Activated CD4-positive, alpha-beta T cell treated with anti-CD3 and anti-CD28 coated beads, Interleukin-2, amount 50 U/mL, for 16 hours (primary cell): ENCODE measurements around the gene TLE5.
"Not testable (repeated sequence)": the region's sequence is repeated elsewhere in the genome, so short reads cannot be mapped to it uniquely, and the experiment has no call there.

ENCODE experiments used
- DNase-seq: peaks from one replicate; pipeline ENCODE4 v3.0.0-alpha.2; 2020

TLE5 gene

DNA sequence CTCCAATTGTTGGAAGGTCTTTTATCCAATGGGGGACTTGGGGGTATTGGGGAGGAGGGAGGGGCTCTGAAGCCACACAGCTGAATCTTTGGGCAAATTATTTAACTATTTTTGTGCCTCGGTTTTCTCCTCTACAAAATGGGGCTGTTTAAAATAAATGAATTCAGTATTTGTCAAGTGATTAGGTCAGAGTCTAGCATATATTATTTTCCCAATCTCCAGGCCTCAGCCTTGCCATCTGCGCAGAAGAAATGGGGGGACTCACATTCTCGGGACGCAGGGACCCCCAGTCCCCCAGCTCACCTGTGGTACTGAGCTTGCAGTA, 1.5 kb downstream of the TLE5 start:
- DNase-seq = no peak

DNA sequence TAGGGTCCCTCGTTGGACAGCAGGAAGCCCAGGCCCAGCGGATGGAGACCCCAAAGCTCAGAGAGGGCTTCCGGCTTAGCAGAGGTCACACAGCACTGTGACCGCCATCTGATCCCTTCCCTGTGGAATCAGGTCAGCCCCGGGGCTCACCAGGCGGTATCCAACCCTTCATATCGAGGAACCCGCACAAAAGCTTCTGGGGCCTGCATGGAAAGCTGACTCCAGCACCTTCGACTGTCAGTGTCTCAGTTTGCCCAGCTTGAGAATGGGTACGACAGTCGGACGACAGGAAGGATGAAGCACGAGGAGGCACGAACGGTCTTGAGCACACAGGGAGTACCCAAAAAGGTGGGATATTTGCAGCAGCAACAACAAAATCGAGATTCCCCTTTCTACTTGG, 2.6 kb downstream of the TLE5 start:
- no peak for DNase-seq

DNA sequence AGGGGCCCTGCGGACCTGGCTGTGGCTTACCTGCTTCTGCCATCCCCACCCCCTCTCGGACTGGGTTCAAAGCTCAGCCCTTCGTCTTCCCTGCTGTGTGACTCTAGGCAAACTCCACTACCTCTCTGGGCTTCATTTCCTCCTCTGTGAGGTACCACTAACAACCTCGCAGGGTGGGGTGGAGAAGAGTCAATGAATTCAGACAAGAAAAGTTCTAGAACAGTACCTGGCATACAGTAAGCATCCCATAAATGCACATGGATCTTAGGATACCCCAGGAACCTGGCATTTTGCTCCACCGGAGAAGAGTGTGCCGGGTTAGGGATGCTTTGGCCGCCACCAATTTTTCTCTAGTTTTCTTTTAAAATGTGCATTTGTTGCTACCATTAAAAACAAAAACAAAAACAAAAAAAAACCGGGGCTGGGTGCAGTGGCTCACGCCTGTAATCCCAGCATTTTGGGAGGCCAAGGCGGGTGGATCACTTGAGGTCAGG, 3.4 kb downstream of the TLE5 start:
- DNase-seq = no peak

DNA sequence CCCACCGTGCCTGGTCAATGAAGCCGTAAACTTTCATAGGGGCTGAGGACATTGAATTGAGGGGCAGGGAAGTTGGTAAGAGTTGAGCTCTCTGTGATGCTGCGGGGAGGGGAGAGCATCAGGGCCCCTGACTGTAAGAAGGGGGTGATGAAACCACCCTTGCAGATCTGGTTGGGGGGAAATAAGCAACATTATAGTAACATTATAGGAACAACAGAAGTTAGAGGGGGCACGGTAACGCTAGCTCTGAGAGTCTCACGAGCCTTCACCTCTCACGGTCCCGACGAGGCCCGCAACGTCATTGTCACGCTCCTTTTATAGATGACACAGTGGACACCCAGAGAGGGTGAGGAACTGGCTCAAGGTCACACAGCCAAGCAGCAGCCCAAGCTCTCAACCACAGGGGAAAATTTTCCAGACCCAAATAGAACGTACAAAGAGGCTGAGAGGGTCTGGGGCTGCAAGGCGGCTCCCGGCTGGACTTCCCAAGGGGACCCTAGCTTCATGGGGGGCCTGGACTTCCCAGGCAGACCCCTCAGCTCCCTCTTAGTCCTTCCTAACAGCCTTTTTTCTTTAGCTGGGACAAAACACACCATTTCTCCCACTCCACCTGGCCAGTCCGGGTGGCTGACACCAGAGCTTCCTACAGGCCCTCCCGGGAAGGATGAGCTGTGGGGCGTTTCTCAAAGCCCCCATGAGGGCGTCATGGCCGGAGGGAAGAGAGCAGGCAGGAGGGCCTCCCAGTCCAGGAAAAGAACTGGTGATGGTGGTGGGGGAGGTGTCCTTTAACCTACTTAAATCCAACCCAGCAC, 4.1 kb downstream of the TLE5 start:
- no peak for DNase-seq

DNA sequence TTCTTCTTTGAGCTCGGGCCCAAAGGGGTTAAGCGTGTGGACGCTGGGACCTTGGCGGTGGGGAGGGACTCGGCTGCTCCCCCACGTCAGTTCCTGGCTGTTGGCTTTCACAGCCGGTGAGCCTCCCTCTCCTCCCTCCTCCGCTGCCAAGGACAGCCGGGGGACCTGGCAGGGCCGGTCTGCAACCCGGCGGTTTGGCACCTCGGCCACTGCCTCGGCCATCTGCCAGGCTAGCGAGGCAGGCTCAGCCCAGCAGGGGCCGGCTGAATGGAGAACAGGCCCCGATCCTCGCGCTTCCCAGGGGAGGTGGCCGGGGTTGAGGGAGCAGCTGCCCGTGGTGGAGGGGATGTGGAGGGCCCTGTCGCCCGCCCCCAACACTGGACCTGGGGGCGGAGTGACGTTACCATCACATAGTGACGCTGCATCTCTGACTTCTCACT, 5.0 kb downstream of the TLE5 start:
- no peak for DNase-seq

GRCh38 chr19:3056417-3057088, 5.7 kb downstream of the TLE5 start:
- no peak for DNase-seq

- no peak for DNase-seq
Measured at GRCh38 chr19:3055741-3056416, 6.4 kb downstream of the TLE5 start.

DNA sequence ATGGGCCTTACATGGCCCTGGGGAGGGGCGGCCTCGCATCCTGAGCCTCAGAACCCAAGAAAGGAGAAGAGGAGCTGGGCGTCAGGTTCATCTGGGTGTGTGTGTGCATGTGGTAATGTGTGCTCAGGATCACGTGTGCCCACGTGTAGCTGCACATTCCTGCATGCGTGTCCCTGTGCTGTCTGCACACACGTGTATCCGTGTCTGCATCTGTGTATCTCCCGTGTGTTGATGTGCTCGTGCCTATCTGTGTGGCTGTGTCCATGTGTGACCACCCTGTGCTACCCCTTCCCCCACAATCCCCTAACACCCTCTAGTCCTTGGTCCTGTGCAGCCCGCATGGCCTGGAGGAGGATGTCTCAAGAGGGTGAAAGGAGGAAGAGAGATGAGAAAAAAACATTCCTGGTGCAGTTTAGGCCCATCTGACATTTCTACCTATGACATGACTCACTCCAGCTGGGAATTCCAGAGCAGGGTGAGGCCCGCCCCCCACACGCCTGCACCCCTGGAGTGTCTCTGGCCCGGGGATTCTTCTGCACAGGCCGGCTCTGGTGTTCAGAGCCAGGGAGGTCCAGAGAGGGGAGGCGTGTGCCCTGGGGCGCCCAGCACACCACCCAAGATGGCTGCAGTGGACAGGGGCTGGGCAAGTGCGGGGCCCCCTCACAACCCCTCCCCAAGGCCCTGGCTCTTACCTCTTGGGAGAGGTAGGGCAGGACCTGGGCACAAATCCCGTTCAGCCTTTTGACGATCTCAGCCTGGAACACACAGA, 7.1 kb downstream of the TLE5 start:
- DNase-seq = no peak

DNA sequence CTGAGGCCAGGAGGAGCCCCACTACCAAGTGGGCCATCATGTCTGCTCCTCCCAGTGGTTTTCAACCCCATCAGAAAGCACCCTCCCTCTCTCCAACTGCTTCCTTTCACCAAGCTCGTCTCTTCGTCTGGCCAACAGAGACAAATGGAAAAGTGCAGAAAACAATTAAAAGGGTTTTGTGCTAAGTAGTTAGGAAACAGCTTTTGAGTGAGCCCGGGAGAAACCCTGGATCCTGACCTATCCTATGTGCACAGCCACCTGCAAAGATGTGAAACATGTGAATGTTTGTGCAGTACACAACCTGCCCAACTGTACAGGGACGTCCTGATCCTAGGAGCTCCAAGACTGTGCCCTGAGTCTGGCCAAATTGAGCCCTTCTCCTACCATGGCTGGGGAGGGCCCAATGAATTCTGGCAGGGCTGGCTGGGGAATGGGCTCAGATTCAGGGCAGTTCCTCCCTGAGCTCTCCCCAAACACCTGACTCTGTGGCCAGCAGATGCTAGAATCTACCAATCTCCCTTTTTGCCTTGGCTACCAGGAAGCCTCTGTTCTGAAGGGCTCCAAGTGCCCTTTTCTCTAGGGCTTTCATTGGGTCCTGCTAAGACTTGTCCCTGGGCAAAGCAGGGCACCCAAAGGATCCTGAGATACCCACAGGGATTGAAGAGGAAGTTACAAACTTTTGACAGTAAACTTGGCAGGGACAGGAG, 7.9 kb downstream of the TLE5 start:
- no peak for DNase-seq

DNA sequence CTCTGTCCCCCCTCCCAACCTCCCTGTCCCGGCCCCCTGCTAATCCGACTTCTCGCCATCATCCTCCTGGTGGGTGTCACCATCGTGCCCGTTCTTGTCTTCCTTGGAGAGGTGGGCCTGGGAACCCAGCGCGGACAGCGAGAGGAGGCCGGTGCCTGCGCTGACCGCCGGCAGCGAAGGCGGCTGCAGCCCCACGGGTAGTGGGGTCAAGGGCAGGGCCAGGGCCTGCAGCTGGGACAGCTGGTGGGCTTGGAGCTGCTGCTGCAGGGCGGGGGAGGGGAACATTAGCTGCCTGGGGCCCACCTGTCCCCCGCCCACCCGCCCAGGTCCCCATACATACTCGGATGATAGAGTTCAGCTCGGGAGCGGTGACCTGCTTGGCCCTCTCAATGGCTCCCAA, 8.5 kb downstream of the TLE5 start:
- DNase-seq = no peak

GRCh38 chr19:3053218-3053621, 9.1 kb downstream of the TLE5 start:
- DNase-seq = no peak

DNA sequence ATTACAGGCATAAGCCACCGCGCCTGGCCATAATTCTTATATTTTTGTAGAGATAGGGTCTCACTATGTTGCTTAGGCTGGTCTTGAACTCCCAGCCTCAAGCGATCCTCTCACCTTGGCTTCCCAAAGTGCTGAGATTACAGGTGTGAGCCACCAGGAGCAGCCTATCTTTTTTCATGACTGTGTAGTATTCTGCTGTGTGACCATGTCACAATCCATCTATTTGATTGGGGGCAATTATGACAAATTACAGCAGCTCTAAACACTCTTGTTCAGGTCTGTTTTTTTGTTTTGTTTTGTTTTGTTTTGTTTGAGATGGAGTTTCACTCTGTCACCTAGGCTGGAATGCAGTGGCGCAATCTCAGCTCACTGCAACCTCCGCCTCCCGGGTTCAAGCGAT, 12.3 kb downstream of the TLE5 start:
- not testable (repeated sequence) for DNase-seq

DNA sequence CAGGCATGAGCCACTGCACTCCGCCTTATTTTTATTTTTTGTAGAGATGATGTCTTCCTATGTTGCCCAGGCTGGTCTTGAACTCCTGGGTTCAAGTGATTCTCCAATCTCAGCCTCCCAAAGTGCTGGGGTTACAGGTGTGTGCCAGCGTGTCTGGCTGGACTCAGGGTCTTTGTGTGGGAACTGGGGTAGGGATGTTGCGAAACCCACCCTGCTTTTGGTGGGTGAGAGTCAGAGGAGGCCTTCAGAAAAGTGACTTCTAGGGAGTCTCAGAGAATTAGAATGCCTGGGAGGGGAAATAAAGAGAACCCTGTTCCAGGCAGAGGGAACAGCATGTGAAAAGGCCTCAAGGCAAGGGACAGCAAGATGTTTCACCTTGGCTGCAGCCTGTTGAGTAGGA, 13.2 kb downstream of the TLE5 start:
- DNase-seq = no peak

DNA sequence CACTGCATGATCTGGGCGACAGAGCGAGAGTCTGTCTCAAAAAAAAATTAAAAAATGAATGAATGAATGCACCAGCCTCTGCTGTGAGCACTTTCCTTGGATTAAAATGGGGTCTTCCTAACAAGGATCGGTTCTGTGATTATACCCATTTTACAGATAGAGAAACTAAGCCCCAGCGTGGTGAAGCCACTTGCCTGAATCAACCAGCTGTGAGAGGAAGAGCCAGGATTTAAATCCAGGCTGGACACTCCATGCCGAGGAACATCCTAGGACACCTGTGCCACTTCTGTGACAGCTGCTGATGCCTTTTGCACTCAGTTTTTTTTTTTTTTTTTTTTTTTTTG, 14.1 kb downstream of the TLE5 start:
- DNase-seq = no peak

DNA sequence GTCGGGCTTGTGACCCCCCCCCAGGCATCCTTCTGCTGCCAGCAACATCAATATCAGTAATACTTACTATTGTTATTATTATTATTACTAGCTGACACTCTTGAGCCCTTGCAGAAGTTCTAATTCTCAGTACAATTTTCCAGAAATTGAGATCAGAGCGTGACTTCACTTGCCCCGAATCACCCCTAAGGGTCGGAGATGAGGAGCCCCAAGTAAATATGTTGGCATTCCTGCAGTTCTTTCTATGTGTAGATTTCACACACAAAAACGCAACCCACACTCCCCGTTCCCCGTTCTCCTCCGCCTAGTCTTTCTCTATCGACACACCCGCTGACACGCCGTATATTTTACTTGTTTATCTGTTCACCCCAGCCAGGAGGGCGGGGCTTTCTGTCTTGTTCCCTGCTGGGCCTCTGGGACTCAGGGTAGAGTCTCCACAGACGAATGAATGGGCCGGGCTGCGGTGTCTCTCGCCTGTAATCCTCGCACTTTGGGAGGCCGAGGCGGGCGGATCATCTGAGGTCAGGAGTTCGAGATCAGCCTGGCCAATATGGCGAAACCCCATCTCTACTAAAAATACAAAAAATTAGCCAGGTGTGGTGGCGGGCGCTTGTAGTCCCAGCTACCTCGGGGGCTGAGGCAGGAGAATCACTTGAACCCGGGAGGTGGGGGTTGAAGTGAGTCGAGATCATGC, 14.7 kb downstream of the TLE5 start:
- peak; percentile 37 for DNase-seq

DNA sequence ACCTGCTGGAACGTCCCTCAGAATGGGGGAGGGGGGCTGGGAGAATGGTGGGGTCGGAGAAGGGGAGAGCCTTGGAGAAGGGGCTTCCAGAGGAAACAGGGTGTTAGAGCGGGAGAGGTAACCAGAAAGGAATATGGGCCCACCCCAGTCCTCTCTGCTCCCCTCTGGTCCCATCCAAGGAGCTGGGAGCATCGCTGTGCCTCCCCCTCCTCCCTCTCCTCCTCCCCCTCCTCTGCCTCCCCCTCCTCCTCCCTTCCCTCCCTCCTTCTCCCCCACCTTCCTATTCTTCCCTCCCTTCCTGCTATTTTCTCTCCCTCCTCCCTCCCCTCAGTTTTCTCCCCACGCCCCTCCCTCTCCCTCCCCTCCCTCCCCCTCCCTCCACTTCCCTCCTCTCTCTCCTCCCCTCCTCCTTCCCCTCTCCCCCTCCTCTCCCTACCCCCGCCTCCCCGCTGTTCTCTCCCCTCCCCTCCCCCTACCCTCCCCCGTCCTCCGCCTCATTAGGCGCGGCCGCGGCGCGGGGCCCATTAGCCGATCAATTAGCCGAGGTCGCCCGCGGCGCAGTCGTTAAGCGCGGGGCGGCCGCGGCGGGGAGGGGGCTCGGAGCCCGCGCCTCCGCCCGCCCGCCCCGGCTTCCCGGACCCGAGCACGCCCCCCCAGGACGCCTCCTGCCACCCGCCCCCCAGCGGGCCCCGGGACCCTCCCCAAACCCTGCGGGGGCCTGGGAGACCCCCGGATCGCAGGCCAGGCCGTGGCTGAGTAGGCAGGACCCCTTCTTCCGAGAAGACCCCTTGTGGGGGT, 15.4 kb downstream of the TLE5 start:
- no peak for DNase-seq

- DNase-seq = no peak
Measured at GRCh38 chr19:3045885-3046697, 16.2 kb downstream of the TLE5 start.

DNA sequence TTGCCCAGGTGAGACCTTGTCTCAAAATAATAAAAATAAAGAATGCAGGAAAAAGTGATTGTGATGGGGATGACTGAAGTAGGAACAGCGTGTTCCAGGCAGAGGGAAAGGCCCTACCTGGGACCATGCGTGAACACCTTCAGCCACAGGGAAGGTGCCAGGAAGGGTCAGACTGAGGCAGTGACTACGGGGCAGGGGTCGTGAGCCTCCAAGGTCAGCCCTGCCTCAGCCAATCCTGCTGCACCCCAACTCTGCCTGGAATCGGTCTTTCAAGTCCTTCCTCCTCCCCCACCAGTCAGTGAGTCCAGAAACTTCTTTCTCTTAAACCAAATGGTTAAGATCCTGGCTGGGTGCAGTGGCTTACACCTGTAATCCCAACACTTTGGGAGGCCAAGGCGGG, 17.1 kb downstream of the TLE5 start:
- no peak for DNase-seq

- no peak for DNase-seq
Measured at GRCh38 chr19:3042621-3043267, 19.6 kb downstream of the TLE5 start.
